HG03066 (cell line): ENCODE measurements around the gene MAGEF1.

Experiments
- ATAC-seq: cut with Tn5 transposase; IDR thresholded peaks from one replicate; pipeline ENCODE4 v1.9.1; 2021; ENCODE audit warnings: low read depth; ENCODE audit not compliant: unreplicated experiment

Gene MAGEF1

GRCh38 chr3:184693011-184693975, 18.6 kb downstream of the MAGEF1 start:
- no peak for ATAC-seq

DNA sequence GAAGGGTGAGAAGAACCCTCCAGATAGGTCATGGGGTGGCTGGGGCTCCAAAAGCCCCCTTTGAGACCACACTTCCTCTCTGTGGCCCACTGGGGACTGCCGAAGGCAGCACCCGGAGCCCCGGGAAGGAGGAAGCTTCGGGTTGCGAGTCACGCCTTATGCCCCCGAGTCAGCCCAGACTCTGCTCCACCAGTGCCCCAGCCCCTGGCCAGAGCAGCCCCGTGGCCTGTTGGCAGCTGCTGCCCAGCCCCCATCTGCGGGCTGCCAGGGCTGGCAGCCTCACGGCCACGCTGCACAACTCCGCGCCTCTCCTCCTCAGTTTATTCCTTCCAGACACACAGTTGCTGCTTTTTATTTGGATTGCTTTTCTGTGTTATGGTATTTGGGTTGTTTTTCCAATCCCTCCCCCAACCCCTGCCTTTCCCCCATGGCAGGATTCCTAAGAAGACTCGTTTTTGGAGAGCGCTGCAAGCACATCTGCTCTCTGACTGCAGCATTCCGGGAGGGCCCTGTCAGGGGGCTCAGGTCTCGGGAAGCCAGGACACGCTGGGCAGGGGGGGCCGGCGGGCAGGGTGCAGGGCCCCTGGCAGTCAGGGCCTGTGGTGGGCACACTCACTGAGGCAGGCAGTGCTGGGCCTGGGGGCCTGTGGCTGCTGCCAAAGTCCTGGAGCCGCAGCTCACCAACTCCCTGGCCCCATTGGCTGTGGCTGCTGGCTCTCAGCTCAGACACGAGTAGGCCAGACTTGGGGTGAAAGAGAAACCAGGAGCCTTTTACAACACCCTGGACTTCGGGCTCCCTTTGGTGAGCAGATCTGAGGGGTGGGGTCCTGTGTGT, 20.2 kb downstream of the MAGEF1 start:
- ATAC-seq, result no peak

DNA sequence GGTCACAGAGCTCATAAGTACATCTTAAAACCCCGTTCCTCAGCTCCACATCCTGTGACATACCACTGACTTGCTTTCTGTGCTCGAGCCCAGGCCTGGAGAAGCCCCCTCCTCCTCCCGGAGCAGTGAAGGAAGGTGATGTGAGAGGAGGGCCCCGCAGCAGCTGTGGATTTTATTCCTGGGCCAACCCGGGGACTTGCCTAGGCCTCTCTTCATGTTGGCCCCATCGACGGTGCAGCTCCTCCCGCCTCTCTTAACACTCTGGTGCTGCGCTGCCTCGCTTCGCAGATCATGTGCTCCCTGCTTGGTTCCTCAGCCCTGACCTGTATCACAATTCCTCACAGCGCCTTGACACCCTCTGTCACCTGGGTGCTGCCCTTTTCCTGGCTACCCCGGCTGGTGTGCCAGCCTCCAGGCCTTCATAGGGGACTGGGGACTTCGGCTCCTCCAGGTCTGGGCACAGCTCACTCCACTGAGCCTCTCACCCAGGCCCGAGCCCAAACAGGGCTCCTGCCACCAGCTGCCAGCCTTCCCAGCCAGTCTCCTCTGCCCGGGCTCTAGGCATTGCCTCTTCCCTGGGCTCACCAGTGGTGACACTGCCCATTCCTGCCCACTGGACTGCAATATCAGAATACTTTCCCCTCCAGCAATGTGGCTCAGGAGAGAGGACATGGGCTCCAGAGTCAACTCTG, 21.5 kb downstream of the MAGEF1 start:
- no peak for ATAC-seq

- no peak for ATAC-seq
Measured at GRCh38 chr3:184688882-184689271, 23.0 kb downstream of the MAGEF1 start.

GRCh38 chr3:184688251-184688881, 23.5 kb downstream of the MAGEF1 start:
- ATAC-seq, result no peak

DNA sequence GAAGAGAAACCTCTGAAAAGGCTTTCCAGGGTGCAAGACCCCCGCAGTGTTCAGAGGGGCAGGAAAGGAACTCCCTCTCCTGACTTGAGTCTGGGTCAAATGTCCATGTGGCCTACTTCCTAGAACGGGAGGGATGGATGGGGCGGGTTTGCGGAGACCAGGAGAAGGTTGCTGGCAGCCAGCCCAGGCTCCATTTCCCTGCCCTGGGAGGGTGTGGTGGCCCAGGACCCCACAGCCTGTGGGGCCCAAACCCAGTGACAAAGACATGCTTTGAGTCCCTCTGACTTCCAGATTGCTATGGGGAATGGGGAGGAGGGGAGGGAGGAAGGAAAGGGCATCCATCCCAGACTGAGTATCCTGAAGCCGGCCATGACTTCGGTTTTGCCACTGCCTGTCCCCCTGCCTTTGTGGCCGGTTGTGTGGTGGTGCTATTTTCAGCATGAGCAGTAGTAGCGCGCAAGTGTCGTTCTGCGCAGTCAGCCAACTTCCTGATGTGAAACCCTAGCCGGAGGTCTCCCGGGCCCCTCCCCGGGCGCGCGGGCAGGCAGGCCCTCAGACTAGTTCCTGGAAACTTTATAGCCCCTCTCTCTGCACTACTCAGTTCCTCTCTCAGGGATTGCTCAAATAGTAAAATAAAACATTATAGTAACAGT, 24.4 kb downstream of the MAGEF1 start:
- no peak for ATAC-seq

GRCh38 chr3:184685646-184686045, 26.2 kb downstream of the MAGEF1 start:
- ATAC-seq, result no peak

GRCh38 chr3:184685055-184685454, 26.8 kb downstream of the MAGEF1 start:
- ATAC-seq, result no peak

DNA sequence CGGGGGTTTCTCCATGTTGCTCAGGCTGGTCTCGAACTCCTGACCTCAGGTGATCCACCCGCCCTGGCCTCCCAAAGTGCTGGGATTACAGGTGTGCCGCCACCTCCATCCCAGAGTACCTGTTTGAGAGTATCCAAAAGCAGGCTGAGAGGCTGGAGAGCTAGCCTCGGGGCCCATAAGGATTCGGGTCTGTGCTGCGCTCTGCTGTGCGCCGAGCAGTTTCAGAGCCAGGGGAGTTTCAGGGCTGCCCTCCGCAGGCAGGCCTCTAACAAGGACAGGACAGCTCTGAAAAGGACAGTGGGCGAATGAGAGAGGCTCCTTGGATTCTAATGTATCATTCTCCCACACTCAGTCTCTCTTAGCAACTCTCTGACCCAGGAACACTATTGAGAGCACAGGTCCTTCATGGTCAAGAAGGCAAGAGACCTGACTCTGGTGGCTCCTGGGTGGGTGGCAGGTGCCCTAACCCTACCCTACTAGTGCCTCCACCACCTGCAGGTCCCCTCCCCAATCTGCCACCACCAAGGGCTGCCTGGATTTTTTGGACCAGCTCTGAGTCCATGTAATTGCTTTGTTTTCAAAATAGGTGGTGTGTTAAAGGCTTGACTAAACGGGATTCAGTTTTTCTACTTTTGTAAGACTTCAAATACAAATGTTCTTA, 27.8 kb downstream of the MAGEF1 start:
- ATAC-seq, result no peak

- no peak for ATAC-seq
Measured at GRCh38 chr3:184683234-184683633, 28.6 kb downstream of the MAGEF1 start.

GRCh38 chr3:184682671-184683070, 29.2 kb downstream of the MAGEF1 start:
- no peak for ATAC-seq

GRCh38 chr3:184680385-184681345, 31.2 kb downstream of the MAGEF1 start:
- no peak for ATAC-seq

DNA sequence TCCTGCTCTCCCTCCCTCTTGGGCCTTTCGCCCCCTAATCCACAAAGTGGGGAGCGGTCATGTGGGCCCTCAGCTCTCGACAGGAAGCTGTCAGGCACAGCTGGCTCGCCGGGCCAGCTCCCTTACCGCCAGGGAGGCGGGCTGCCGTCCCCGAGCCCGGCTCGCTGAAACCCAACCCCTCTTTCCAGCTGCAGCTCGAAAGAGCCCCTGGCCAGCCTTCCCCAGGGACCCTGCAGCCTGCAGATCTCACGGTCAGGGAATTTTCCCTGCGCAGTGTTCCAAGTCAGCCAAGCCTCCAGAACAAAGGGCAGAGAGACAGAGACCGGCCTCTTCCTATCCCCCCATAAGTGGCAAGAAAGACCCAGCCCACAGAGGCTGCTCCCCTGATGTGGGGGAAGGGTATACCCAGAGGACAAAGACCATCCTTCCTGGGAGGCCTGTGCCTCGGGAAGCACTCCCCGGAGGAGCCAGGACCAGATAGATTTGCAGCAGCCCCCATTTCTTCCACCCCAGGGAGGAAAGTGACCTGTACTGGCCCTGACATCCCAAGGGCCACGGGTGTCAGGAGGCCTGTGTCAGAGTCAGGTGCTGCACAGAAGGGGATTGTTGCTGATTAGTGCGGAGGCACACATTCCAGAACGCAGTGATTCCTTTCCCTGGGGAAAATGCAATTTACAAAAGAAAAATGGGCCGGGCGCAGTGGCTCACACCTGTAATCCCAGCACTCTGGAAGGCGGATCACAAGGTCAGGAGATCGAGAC, 32.6 kb downstream of the MAGEF1 start:
- no peak for ATAC-seq

- no peak for ATAC-seq
Measured at GRCh38 chr3:184678317-184679055, 33.4 kb downstream of the MAGEF1 start.

- ATAC-seq, result no peak
Measured at GRCh38 chr3:184677344-184678316, 34.2 kb downstream of the MAGEF1 start.

DNA sequence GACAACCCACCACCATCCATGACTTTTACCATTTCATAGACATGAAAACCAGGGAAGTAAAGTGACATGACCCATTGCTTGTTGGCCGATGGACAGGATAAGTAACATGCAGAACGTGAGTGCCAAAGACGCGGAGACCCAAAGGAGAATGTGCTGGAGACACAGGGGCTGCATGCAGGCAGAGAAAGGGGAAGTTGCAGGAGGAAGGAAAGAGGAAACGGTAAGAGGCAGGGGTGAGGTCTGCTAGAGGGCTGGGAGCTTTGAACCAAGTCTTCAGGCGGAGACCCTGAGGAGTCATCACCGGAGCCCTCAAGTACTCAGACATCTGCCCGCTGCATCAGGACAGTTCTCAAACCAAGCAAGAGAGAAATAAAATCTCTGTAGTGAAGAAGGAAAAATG, 34.9 kb downstream of the MAGEF1 start:
- no peak for ATAC-seq
